Activated CD4-positive, alpha-beta T cell treated with anti-CD3 and anti-CD28 coated beads, Interleukin-2, amount 50 U/mL, for 16 hours (primary cell): ENCODE measurements around the gene ITGA5.
"Not testable (repeated sequence)": the region's sequence is repeated elsewhere in the genome, so short reads cannot be mapped to it uniquely, and the experiment has no call there.

Source experiments
- DNase-seq: peaks from one replicate; pipeline ENCODE4 v3.0.0-alpha.2; 2020

Gene ITGA5

DNA sequence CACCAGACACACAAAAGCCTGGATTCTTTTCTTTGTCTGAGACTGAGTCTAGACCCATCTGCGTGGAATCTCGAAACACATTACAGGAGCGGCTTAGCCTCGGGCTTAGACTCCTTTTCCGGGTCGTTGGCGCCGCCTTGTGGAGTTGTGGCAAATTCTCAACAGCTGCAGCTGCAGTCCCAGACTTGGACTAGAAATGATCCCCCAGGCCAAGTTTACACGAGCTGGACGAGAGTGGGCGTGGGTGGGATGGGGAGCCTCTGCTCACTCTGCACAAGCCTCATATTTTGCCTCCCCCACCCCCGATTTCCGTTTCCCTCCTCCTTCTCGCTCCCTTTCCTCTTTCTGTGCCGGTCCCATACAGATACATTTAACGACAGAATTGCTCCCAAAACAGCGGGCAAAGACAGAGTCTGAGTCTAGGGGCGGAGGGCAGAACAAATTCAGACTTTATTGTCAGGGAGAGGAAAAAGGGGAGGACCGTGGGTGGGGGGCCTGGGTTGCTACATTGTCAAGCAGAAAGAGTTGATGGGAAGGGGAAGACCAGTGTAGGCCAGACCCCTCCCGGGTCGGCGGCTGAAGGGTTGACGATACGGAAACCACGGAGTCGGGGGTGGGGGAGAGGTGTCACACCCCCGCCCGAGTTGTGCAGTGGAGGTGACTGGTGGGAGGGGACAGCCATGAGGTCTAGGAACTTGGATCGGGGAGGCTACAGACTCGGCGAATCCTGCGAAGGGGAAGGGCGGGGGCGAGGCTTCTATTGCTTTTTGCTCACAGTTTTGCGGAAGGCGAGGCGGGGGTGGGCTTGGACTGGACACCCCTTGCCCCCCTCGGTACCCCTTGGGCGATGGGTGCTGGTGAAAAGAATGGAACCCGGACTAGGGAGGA, 50.1 kb downstream of the ITGA5 start:
- peak; percentile 91 for DNase-seq

GRCh38 chr12:54368025-54368708, 50.9 kb downstream of the ITGA5 start:
- no peak for DNase-seq

DNA sequence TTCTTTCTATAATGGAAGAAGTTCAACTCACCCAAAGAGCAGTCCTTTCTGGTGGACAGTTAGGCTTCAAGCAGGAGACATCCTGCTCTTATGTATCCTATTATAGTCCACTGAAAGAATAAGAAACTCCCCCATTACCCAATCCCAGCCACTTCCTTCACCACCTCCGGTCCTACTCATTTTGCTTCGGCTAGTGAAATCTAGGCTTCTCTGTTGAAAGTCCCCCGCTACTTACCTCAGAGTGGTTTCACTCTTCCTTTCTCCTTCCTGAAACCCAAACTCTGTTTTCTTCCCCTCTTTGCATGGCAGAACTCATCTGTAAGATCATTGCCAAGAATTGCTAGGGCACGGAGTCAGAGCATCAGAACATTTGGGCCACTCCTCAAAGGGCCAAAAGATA, 54.7 kb downstream of the ITGA5 start, which contains the start of gene GPR84:
TSS of gene GPR84 (minus strand) at position 74 of the 400 bp plus-strand sequence. CDS start 635 bp downstream, outside the sequence.
- DNase-seq, result peak; percentile 84

DNA sequence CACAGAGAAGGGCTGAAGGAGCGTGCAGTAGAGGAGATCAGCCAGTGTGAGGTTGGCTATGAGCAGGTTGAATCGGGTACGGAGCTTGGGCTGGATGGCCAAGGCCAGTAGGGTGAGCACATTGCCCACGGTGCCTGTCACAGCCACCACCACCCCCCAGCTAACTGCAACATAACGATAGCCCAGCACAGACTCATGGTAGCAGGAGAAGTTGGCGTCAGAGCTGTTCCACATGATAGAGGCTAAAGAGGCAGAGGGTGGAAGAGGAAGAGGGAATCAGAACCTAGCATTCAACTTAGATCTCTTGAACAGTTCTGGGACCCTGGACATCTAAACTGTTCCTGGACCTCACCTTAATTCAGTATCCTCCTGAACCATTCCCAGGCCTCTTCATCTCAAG, 55.4 kb downstream of the ITGA5 start:
- DNase-seq, result no peak

DNA sequence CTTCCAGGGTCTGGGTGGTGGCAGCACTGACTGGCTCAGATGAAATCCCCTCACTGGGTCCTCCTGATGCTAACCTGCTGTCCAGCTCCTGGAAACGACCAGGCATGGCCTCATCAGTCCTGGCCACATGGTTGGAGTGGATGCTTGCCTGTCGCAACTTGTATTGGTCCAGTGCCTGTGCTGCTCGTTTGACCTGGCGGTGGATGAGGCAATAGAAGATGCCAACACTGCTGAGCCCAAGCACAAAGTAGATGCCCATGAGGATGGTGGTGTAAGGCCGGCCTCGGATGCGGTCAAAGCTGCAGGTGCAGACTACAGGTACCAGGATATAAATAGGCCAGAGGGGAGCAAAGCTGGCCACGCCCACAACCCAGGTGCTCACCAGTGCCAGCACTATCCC, 56.0 kb downstream of the ITGA5 start:
- DNase-seq, result no peak

DNA sequence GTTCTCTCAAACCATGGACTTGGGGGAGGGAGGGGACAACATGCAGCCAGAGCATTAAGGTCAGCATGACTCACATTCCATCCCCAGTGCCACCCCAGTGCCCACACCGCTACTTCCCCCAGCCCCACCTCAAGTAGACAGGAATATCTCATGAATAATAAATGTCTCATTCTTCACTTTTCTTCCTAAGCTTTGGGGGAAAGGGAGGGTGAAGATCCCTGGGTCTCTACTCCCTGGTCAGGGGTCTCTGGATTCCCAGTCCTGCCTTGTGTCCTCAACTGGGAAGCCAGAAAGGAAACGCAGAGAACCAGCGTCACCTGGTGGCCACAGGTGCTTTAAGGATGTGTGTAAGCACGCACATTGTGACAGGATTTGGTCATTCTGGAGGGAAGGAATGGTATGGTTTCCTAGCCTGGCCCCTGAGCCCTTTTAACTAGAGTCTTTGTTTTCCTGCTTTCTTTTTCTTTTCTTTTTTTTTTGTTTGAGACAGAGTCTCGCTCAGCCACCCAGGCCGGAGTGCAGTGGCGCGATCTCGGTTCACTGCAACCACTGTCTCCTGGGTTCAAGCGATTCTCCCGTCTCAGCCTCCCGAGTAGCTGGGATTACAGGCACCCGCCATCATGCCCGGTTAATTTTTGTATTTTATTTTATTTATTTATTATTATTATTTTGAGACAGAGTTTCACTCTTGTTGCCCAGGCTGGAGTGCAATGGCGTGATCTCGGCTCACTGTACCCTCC, 58.2 kb downstream of the ITGA5 start:
- peak; percentile 54 for DNase-seq

- DNase-seq, result no peak
Measured at GRCh38 chr12:54359762-54360351, 59.2 kb downstream of the ITGA5 start.

DNA sequence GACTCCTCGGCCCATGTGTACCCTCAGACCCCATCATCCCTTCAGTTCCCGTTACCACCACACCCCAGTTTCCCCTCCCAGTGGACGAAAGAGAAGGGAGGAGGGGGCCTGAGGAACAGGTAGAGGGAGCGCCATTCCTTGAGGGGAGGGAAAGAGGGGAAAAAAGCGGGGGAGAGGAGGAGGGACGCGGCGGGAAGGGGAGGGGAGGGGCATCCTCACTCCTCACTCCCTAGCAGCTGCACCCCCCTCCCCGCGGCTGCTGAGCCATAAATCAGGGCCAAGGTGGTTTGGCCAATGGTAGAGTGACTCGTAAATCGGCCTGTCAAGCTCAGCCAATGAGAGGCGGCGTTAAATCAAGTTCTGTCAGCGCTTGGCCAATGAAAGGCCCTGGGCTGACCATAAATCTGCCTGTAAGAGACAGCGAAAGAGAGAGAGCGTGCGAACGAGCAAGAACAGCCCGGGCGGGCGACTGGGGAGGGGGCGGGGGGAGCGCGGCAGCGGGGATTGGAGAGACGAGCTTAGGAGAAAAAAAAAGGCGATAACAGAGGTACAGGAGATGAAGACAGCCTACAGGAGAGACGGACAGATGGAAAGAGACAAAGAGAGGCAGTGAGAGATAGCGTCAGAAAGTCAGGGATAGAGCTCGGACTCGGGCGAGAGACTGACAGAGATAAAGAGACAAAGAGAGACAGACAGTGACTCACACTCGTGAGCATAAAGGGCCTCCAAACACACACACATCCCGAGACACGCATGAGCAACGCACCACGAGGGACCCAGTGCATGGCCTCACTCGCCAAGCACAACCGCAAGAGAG, 59.9 kb downstream of the ITGA5 start:
- peak; percentile 99 for DNase-seq

- DNase-seq, result peak; percentile 72
Measured at GRCh38 chr12:54358191-54358944, 60.7 kb downstream of the ITGA5 start.

- DNase-seq, result no peak
Measured at GRCh38 chr12:54357506-54358190, 61.4 kb downstream of the ITGA5 start.

GRCh38 chr12:54356951-54357356, 62.1 kb downstream of the ITGA5 start:
- DNase-seq, result no peak

DNA sequence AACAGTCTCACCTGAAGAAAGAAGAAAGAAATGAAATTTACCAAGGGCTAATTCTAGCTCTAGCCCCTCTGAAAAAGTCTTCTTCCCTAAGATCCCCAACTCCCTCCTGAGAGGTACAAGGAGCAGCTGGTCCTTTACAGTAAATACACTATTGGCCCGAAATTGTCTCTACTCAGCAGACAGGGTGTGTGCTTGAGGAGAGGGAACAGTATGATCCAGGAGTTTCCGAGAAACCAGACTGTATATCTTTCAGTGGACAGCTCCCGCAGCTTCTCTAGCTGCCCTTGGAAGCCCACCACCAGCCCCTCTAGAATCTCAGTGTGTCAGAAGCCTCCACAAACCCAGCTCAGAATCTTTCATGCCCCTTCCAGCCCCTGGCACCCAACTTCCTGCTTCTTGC, 62.8 kb downstream of the ITGA5 start:
- DNase-seq, result no peak

DNA sequence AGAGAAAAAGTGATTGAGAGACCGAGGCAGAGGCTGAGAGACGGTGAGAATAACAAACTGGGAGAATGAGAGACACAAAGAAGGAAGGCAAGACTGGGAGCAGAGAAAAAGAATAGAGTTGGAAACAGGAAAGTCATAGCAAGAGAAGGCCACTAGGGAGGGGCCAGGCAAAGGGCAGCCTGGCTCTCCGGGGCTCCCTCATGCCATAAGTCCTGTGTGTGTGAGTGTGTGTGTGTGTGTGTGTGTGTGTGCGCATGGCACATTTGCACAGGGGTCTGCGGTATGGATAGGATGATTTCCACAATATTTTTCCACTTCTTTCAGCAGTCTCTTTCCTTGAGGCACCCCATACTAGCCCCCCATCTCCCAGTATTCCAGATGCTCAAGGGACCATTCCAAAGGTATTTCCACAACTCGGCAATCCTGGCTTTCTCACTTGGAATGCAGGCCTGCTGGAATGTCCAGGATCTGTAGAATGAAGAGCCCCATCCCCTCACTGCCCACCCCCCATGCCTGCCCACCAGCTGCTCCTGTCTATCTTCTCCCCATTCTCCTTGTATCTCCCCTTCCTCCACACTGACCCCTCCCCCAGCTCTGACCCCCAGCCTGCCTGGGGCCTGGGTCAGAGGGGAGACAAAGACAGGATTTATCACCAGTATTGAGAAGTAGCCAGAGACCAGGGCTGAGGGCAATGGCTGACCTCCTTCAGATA, 63.8 kb downstream of the ITGA5 start:
- DNase-seq, result no peak

- DNase-seq, result not testable (repeated sequence)
Measured at GRCh38 chr12:54354271-54354670, 64.8 kb downstream of the ITGA5 start.

DNA sequence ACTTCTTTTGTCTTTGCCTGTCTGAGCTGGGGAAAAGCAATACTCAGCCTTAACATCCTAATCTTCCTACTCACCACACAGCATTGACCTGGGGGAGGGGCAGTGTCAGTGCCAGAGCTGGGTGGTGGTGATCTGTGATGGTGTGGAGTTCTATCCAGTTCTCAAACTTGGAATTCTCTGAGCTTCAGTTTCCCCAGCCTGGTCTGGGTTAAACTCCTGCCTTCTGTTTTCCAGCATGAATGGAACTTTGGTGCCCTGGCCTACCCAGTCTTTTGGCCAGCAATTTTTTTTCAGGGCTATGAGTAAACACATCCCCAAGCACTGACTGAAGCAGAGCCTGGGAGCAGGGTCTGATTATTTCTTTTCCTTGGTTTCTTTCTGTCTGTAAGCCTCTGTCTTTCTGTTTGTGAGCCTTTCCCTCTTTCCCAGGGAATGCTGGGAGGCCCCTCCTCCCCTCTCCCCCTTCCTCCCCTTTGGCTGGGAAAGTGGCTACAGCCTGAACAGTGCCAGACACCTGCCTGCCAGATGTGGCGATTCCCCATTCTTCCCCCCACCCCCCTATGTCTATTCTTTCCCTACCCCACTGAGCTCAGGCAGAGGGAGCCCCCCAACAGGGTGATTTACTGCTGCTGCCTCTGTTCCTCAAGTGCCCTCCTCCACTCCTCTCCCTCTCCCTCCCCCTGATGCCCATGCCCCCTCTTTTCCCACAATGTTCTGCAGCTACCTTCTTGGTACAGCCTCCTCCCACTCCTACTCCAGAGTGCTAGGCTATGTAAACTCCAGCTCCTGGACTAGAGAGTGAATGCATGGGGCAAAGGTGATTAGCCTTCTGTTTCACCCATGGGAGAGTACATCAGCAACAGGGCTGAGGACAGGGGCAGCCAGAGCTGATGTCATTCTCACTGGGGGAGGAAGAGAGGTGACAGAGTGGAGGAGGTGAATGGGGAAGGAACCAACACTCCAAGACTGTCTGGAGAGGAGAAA, 65.9 kb downstream of the ITGA5 start:
- no peak for DNase-seq

GRCh38 chr12:54352022-54352531, 67.0 kb downstream of the ITGA5 start:
- no peak for DNase-seq

DNA sequence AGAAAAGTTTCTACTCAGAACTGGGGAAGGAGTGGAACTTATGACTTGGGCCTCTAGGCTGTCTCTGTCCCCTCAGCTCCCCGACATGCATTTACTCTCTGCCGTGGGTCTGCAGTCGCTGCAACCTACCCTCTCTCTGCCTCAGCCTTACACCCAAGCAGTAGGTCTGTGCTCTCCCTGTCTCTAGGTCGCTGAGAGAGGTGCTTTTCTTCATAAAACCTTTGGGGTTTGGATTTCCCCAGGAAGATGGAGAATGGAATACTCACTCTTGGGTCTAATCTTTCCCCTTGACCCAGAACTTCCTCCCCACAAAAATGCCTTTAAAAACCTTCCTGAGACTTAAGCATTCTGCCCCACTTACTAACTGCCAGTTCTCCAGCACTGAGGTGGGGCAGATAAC, 67.7 kb downstream of the ITGA5 start:
- no peak for DNase-seq

GRCh38 chr12:54350743-54351142, 68.3 kb downstream of the ITGA5 start:
- no peak for DNase-seq

- no peak for DNase-seq
Measured at GRCh38 chr12:54349679-54350078, 69.4 kb downstream of the ITGA5 start.
